HG02798 (cell line): ENCODE data around the gene NRSN2.
"Not testable (repeated sequence)": the region's sequence is repeated elsewhere in the genome, so short reads cannot be mapped to it uniquely, and the experiment has no call there.

Experiments
- ATAC-seq: cut with Tn5 transposase; IDR thresholded peaks from one replicate; pipeline ENCODE4 v1.9.1; 2021; ENCODE audit warnings: mild to moderate bottlenecking; ENCODE audit not compliant: unreplicated experiment, poor library complexity

Gene NRSN2

DNA sequence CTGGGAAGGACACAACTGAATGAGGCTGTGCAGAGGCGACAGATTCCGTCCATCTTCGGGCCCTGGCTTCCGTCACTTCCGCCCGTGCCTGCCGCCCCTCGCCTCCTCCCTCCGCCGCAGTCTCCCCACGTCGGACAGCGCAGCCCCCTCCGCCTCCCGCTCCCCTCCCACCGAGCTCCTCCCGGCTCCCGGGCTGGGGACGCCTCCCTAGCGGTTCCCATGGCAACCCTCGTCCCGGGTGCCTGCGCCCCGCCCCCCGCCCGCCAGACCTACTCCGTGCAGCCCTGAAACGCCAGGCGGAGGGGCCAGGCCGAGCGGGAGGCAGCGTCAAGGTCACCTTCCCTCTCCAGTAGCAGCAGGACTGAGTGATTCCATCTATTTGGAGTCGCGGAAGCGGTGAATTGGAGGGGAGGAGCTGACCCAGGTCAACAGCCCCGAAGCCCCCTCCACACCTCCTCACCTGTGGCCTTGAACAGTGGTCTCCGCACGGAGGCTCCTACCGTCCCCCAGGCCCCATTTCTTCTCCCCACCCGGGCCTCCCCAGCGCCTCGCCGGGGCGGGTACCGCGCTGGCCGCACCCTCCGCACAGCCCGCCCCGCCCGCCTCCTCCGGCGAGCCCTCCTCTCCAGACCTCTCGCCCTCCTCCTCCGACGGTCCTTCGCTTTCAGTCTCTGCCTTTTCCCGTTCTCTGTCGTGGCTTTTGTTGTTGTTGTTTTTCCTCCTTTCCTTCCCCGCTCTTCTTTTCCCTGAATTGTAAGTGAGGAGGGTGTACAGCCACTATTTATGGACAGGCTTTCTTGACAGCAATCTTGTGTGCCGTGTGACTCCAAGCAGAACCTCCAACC, 951 bp downstream of the NRSN2 start:
- ATAC-seq, result peak; percentile 87

DNA sequence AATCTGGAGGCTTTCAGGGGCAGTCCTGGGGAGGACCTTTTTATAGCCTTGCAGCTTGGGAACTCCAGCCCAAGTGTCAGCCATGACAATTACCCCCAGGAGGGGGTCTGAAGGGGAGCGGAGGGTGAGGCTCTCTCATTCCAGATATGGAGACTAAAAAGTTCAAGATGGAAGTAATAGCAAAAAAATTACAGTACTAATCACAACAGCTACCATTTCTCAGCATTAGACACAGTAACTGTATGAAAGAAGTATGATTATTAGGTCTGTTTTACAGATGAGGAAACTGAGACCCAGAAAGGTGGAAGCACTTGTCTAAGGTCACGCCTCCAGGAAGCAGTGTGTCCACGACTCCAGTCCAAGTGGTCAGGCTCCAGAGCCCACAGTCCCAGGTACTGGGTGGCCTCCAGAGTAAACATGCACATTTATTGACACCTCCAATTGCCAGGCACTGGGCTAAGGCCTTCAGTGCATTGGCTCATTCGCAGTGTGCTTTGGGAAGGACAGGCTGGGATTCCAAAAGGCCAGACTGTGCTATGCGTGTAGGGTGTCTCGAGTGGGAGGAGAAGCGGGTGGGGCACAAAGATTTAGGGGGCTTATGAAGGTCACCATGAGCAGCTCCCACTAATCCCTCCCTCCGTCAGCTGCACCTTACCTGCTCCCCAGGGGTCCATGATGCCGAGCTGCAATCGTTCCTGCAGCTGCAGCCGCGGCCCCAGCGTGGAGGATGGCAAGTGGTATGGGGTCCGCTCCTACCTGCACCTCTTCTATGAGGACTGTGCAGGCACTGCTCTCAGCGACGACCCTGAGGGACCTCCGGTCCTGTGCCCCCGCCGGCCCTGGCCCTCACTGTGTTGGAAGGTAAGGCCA, 2.3 kb downstream of the NRSN2 start:
- ATAC-seq, result no peak

GRCh38 chr20:353166-353565, 6.3 kb downstream of the NRSN2 start:
- no peak for ATAC-seq

DNA sequence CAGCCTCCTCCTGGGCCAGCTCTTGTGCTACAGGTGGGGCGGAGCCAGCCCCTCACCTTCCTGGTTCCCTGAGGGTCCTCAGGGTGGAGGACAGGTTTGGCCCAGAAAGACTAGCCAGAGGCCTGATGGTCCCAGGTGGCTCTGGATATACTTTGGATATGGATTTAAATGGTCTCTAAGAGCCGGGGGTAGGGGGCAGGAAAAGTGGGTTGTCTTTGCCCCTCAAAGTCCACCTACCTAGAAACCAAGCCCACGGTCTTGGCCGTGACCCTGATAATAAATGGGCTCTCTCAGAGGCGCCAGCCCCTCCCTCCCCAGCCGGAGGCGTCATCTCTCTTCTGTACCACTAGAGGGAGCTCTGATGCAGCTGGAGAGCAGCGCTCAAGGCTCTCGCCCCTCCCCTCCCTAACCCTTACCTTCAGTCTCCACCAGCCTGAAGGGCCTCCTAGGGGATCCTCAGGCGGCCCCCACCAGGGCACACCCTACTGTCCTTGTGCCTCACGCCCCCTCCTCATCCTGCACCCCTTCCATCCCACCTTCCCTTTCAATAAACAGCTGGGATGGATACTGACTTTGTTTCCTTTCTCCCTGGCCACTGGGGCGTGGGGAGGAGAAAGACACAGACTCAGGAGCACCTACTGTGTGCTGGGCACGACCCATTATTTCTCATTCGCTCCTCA, 7.5 kb downstream of the NRSN2 start:
- ATAC-seq, result peak; percentile 96

DNA sequence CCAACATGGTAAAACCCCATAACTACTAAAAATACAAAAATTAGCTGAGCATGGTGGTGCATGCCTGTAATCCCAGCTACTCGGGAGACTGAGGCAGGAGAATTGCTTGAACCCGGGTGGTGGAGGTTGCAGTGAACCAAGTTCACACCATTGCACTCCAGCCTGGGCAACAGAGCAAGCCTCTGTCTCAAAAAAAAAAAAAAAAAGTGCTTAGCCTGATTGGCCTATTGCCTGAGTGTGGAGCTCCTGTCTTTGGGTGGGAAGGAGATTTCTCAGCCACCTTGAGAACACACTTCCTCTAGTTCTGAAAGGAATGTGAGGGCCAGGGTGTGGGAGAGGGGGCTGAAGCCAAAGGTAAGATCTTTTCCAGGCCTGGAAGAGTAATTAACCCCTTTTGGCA, 9.2 kb downstream of the NRSN2 start:
- not testable (repeated sequence) for ATAC-seq

GRCh38 chr20:356745-357144, 9.8 kb downstream of the NRSN2 start:
- no peak for ATAC-seq

- ATAC-seq, result no peak
Observed at GRCh38 chr20:358891-359555, 12.1 kb downstream of the NRSN2 start.

DNA sequence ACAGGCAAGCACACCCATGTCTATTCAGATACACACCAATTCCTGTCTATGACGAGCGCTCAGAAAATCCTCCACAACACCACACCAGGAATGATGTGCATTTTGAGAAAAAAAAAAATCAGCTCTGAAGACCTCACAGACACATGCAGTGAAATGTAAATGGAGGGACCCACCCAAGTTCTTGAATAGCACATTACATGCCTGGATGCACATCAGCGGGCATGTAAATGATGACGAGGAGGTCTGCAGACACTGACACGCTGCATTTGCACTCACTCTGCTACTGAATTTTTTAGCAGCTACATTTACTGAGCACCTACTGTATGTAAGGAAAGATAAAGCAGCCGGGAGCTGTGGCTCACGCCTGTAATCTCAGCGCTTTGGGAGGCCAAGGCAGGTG, 14.7 kb downstream of the NRSN2 start:
- ATAC-seq, result no peak

DNA sequence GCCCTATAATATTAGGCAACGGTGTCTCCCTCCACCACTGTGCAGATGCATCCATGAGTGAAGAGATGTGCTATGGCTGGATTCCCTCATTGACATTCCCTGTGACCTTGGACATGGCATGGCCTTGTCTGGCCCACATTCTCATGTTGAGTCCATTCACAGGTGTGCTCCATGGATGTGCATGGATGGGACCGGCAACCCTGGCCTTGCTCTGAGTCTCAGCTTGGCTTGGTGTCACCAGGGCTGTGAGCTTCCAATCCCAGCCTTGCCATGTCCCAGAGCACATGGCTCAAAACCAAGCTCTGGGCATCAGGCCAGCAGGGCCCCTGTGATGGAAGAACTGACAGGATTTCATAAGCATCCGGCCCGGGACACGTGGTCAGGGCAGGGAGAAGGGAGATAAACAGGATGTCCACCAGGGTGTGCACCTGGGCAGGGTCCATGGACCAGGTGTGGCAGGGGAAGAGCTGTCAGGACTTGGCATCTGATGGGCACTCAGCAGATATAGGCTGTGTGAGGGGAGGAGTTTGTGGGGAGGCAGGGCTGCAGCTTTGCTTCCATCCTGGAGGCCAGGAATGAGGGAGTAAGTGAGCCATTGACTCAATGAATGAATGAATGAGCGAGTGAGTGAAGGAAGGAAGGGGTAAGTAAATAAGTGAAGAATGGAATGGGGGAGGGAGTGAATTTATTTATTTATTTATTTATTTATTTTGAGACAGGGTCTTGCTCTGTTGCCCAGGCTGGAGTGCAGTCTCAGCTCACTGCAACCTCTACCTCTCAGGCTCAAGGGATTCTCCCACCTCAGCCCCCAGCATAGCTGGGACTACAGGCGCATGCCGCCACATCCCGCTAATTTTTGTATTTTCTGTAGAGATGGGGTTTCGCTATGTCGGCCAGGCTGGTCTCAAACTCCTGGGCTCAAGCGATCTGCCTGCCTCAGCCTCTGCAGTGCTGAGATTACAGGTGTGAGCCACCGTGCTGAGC, 15.7 kb downstream of the NRSN2 start:
- no peak for ATAC-seq

GRCh38 chr20:363319-364078, 16.6 kb downstream of the NRSN2 start:
- ATAC-seq, result no peak

- ATAC-seq, result no peak
Observed at GRCh38 chr20:364905-365794, 18.2 kb downstream of the NRSN2 start.

DNA sequence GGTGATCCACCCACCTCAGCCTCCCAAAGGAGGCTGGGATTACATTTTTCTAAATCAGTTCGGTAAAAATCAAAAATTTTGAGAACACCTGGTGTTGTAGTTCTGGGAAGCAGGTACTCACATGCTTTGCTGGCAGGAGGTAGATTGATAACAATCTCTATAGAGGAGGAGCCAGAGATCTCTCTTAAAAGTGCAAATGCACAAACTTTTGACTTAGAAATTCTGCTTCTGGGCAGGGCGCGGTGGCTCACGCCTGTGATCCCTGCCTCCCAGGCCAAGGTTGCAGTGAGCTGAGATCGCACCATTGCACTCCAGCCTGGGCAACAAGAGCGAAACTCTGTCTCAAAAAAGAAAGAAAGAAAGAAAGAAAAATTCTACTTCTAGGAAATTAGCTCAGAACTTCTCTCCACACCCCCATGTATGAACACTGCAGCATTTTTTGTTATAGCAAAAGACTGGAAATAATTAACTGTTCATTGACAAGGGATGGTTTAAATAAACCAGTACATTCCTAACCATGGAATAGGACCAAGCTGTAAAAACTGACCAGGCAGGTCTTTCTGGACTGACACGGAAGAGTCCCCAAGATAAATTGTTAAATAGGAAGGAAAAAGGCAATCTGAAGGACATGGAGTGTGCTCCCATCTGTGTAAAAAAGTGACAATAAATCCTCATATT, 19.3 kb downstream of the NRSN2 start:
- no peak for ATAC-seq

DNA sequence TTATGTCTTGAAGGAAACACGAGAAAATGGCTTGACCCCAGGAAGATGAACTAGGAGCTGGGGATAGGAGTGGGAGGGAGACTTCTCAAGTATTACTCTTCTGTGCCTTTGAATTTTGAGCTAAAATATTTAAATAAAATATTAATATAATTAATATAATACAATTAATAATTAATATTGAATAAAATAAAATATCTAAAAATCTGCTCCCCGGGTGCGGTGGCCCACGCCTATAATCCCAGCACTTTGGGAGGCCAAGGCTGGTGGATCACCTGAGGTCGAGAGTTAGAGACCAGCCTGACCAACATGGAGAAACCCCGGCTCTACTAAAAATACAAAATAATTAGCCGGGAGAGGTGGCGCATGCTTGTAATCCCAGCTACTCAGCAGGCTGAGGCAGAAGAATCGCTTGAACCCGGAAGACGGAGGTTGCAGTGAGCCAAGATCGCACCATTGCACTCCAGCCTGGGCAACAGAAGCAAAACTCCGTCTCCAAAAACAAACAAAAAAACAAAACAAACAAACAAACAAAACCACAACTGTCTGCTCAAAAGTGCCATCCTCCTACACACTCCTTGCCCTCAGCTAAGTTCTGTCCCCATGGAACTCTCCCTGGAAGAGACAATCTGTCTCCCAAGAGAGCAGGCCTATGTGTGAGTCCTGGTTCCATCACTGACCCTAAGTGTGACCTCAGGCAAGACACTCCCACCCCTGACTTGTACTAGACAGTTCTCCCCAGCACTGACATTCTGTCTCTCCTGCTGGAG, 20.0 kb downstream of the NRSN2 start:
- no peak for ATAC-seq

- ATAC-seq, result no peak
Observed at GRCh38 chr20:367486-367887, 20.6 kb downstream of the NRSN2 start.

- no peak for ATAC-seq
Observed at GRCh38 chr20:368915-369314, 22.0 kb downstream of the NRSN2 start.

- ATAC-seq, result no peak
Observed at GRCh38 chr20:370151-370600, 23.3 kb downstream of the NRSN2 start.
